HG03521 (cell line): ENCODE measurements around the gene TMC4.
"Not testable (repeated sequence)": the region's sequence is repeated elsewhere in the genome, so short reads cannot be mapped to it uniquely, and the experiment has no call there.

Experiments
- ATAC-seq: cut with Tn5 transposase; IDR thresholded peaks from one replicate; pipeline ENCODE4 v1.9.1; 2021; ENCODE audit warnings: mild to moderate bottlenecking, moderate library complexity; ENCODE audit not compliant: unreplicated experiment

Gene TMC4

GRCh38 chr19:54180691-54181091 is 7.7 kb upstream of the TMC4 start:
- ATAC-seq = no peak

- no peak for ATAC-seq
Measured at GRCh38 chr19:54179921-54180461, 7.0 kb upstream of the TMC4 start.

GRCh38 chr19:54179262-54179852 is 6.4 kb upstream of the TMC4 start:
- ATAC-seq = no peak

- ATAC-seq = no peak
Measured at GRCh38 chr19:54178581-54179261, 5.8 kb upstream of the TMC4 start.

GRCh38 chr19:54173951-54174834 is 1.2 kb upstream of the TMC4 start:
- no peak for ATAC-seq

- no peak for ATAC-seq
Measured at GRCh38 chr19:54173359-54173699, 369 bp upstream of the TMC4 start.

- not testable (repeated sequence) for ATAC-seq
Measured at GRCh38 chr19:54171736-54172431, 1.1 kb downstream of the TMC4 start.

- ATAC-seq = no peak
Measured at GRCh38 chr19:54169149-54169740, 3.7 kb downstream of the TMC4 start.

GRCh38 chr19:54168174-54168917 is 4.6 kb downstream of the TMC4 start:
- ATAC-seq = no peak

- no peak for ATAC-seq
Measured at GRCh38 chr19:54165222-54165621, 7.7 kb downstream of the TMC4 start.

- ATAC-seq = no peak
Measured at GRCh38 chr19:54164369-54165068, 8.4 kb downstream of the TMC4 start.

GRCh38 chr19:54162884-54163283 is 10.1 kb downstream of the TMC4 start:
- no peak for ATAC-seq

- no peak for ATAC-seq
Measured at GRCh38 chr19:54162241-54162805, 10.6 kb downstream of the TMC4 start.

GRCh38 chr19:54160854-54161253 is 12.1 kb downstream of the TMC4 start:
- ATAC-seq = no peak

- no peak for ATAC-seq
Measured at GRCh38 chr19:54160182-54160811, 12.7 kb downstream of the TMC4 start.

GRCh38 chr19:54159352-54160181 is 13.4 kb downstream of the TMC4 start, which contains the start of gene LENG1:
TSS of gene LENG1 (minus strand) at chr19:54159721. CDS start at chr19:54159695, 26 bp downstream.
- peak; percentile 85 for ATAC-seq

GRCh38 chr19:54158812-54159351 is 14.1 kb downstream of the TMC4 start:
- no peak for ATAC-seq
